Heart left ventricle (tissue), 16 donors: ENCODE measurements around the gene INPP1. TPM values are rescaled to one million over a fixed set of nuclear protein-coding genes. Genes with fewer than 3 reads are reported as not detected.

Experiments
- ATAC-seq, 4 donors: fragments of 200-7000 bp; cut with Tn5 transposase; one replicate each; pipeline ENCODE4 v1.9.1; 2020 to 2022; ENCODE audit warnings: moderate library complexity in 4 of 4, mild to moderate bottlenecking in 3 of 4, moderate number of reproducible peaks in 1 of 4
- DNase-seq, 5 donors: peaks; one replicate each; pipeline ENCODE4 v3.0.0-alpha.2; 2020
- H3K27ac ChIP-seq, 12 donors: fragments of 200-600 bp; sonication (generic) in 4 of 12; one replicate each; pipeline versions ENCODE4 v1.5.0 to v1.8.0; 2016 to 2022; ENCODE audit warnings: mild to moderate bottlenecking in 2 of 12
- H3K27me3 ChIP-seq, 9 donors: fragments of 200-600 bp; sonication (generic) in 2 of 9; one replicate each; pipeline versions ENCODE4 v1.5.1 to v1.8.0; 2016 to 2022; ENCODE audit warnings: mild to moderate bottlenecking in 3 of 9
- H3K36me3 ChIP-seq, 9 donors: fragments of 200-600 bp; sonication (generic) in 2 of 9; one replicate each; pipeline versions ENCODE4 v1.5.0 to v1.8.0; 2018 to 2022; ENCODE audit warnings: mild to moderate bottlenecking in 2 of 9
- H3K4me1 ChIP-seq, 12 donors: fragments of 200-600 bp; sonication (generic) in 4 of 12; one replicate each; pipeline versions ENCODE4 v1.5.0 to v1.8.0; 2016 to 2022; ENCODE audit warnings: mild to moderate bottlenecking in 3 of 12
- H3K4me3 ChIP-seq, 12 donors: fragments of 200-600 bp; sonication (generic) in 4 of 12; one replicate each; pipeline versions ENCODE4 v1.5.0 to v1.8.0; 2017 to 2022; ENCODE audit warnings: mild to moderate bottlenecking in 9 of 12, moderate library complexity in 4 of 12
- H3K9me3 ChIP-seq, 12 donors: fragments of 200-600 bp; sonication (generic) in 4 of 12; one replicate each; pipeline versions ENCODE4 v1.5.0 to v1.8.0; 2016 to 2022; ENCODE audit warnings: mild to moderate bottlenecking in 1 of 12
- CTCF ChIP-seq, 12 donors: fragments of 200-600 bp; sonication (generic) in 4 of 12; IDR thresholded peaks; one replicate each; pipeline versions ENCODE4 v1.5.0 to v1.8.0; 2018 to 2022; ENCODE audit warnings: antibody characterized with exemption in 12 of 12, mild to moderate bottlenecking in 5 of 12
- POLR2A ChIP-seq, 2 donors: fragments of 450-650 bp; IDR thresholded peaks; one replicate each; pipeline ENCODE4 v1.6.1; 2017; ENCODE audit warnings: antibody characterized with exemption in 2 of 2, mild to moderate bottlenecking in 2 of 2, moderate library complexity in 2 of 2
- WGBS, 4 donors: extraction: QIAGEN DNeasy Blood & Tissue Kit in 2 of 4; methylation state at CpG; one replicate each; pipeline versions ENCODE4 v1.1.5 to v1.1.7; 2013 to 2018; 5-methylcytosine and 5-hydroxymethylcytosine counted together
- intact Hi-C, 10 donors: fragments of 100-400 bp; cut with DNase I; formaldehyde crosslinking; loops; one replicate each; pipeline versions ENCODE4 v1.11.1 to v1.14.2; 2022
- polyA plus RNA-seq, 2 donors: library from polyadenylated mRNA; stranded (reverse); fragments of 200-250 nt; gene quantifications; one replicate each; pipeline ENCODE4 v1.2.3, GENCODE V29; 2013
- total RNA-seq, 9 donors: library from RNA; depleted of rRNA in 2 of 9; stranded (reverse); fragments of >200 nt in 2 of 9; fragmentation: NEBNext Ultra II Directional in 3 of 9; extraction: Animal tissue kit (Norgen Biotek cat#: 25700) in 3 of 9; gene quantifications; one replicate each; pipeline versions ENCODE4 v1.1.0 to v1.2.4, GENCODE V29; 2016 to 2023
- donor health status: ischemic (EF 13 %, LVEDD 7.1; RV severe dilation, severe dysfunction).
- donor health status: healthy with polysubstance abuse.
- donor health status: DM: no; HTN: yes; CAD: no.
- donor health status: DM: no; HTN: no; CAD: no.
- donor health status: ischemic (EF 25% LVEDD 6.9; RV normal size, moderate dysfunction).
- donor health status: ischemic (EF 25% LVEDD 5.7; RV mildly dilated, moderate dysfunction).
- donor health status: healthy.
- donor health status: DM: yes; HTN: yes; CAD: no.
- donor health status: ischemic (EF 35%, LVEDD 5.7; RV mildly dilated, moderate dysfunction).
- donor health status: nonischemic (EF 11% LVEDD 7.7; RV severe dilation, severe dysfunction).
- donor health status: DM: yes; HTN: yes; CAD: no.
- donor health status: PGD.
- donor health status: ischemic (EF 29% LVEDD 5.4; RV normal size, mild dysfunction).
- donor health status: nonischemic (EF 23%, LVEDD 6.1; RV moderate dilation, normal function).

The INPP1 gene
- total and polyA plus RNA-seq, 11 donors, result 7.8 to 26.2 (median 13.3) TPM

GRCh38 chr2:190404487-190404886 is 61.1 kb downstream of the INPP1 start:
- Histone ChIP-seq H3K4me3 (no peak overlapping the region), H3K27me3 (no peaks in the 10 kb centered on the region), H3K4me1 (peaks cover 0 to 19% (median 8%) of the 10 kb centered on the region in 12 donors), H3K27ac (no peak overlapping the region), H3K9me3 (no peaks in the 10 kb centered on the region), H3K36me3 (no peaks in the 10 kb centered on the region)
- DNase-seq (no peak), ATAC-seq (no peak)
- TF ChIP-seq POLR2A (IDR thresholded peaks at IDR 0.05), result no peak
- TF ChIP-seq CTCF (IDR thresholded peaks at IDR 0.05), result no peak
- intact Hi-C loops, result loop anchor here in 2 of 10 donors (10.0 kb wide), 2 partner anchors 60 to 100 kb away; no protein-coding TSS in a partner anchor

GRCh38 chr2:190405070-190405469 is 61.7 kb downstream of the INPP1 start:
- intact Hi-C loops, result loop anchor here in 7 of 10 donors (5.0 to 10.0 kb wide), 8 partner anchors 52 to 182 kb away; no protein-coding TSS in a partner anchor
- peaks cover 0 to 24% (median 14%) of the 10 kb centered on the region in 12 donors for H3K4me1 ChIP-seq
- ATAC-seq, result no peak
- no peaks in the 10 kb centered on the region for H3K9me3 ChIP-seq
- DNase-seq, result no peak
- TF ChIP-seq POLR2A (IDR thresholded peaks at IDR 0.05) (no peak), CTCF (IDR thresholded peaks at IDR 0.05) (no peak)
- H3K27me3 ChIP-seq, result no peaks in the 10 kb centered on the region
- 93 to 98% (median 97%) methylated on average over 3 of the region's 3 CpGs for WGBS, 4 donors
- H3K27ac ChIP-seq, result no peak overlapping the region
- no peaks in the 10 kb centered on the region for H3K36me3 ChIP-seq
- H3K4me3 ChIP-seq, result no peak overlapping the region

GRCh38 chr2:190405995-190406394 is 62.6 kb downstream of the INPP1 start:
- TF ChIP-seq POLR2A (IDR thresholded peaks at IDR 0.05) (no peak), CTCF (IDR thresholded peaks at IDR 0.05) (no peak)
- 78 to 98% (median 84%) methylated on average over 3 of the region's 3 CpGs for WGBS, 4 donors
- Histone ChIP-seq H3K27me3 (no peaks in the 10 kb centered on the region), H3K4me3 (no peak overlapping the region), H3K9me3 (no peaks in the 10 kb centered on the region), H3K4me1 (peaks cover 0 to 30% (median 14%) of the 10 kb centered on the region in 12 donors), H3K27ac (no peak overlapping the region), H3K36me3 (no peaks in the 10 kb centered on the region)
- no peak for DNase-seq
- no peak for ATAC-seq
- intact Hi-C loops, result loop anchor here in 7 of 10 donors (5.0 to 10.0 kb wide), 8 partner anchors 51 to 181 kb away; no protein-coding TSS in a partner anchor

- WGBS, 4 donors, result 81 to 87% (median 84%) methylated on average over 4 of the region's 4 CpGs
- intact Hi-C loops, result loop anchor here in 7 of 10 donors (5.0 to 10.0 kb wide), 8 partner anchors 50 to 180 kb away; no protein-coding TSS in a partner anchor
- no peak for ATAC-seq
- Histone ChIP-seq H3K27me3 (no peaks in the 10 kb centered on the region), H3K4me3 (peak overlapping the region in 1 of 12 donors; percentile 71), H3K27ac (peak overlapping the region in 8 of 12 donors; percentile 14 to 94 (median 86)), H3K36me3 (no peaks in the 10 kb centered on the region), H3K9me3 (no peaks in the 10 kb centered on the region), H3K4me1 (peaks cover 0 to 33% (median 14%) of the 10 kb centered on the region in 12 donors)
- TF ChIP-seq POLR2A (IDR thresholded peaks at IDR 0.05), result no peak
- no peak for TF ChIP-seq CTCF (IDR thresholded peaks at IDR 0.05)
- DNase-seq, result no peak
These were observed 63.4 kb downstream of the INPP1 start for GRCh38 chr2:190406805-190407204.
